Gastroesophageal sphincter (tissue), 4 donors: Measurements from ENCODE around the gene ALKBH6. TPM values are rescaled to one million over a fixed set of nuclear protein-coding genes. Genes with fewer than 3 reads are reported as not detected.
"Not testable (repeated sequence)": the region's sequence is repeated elsewhere in the genome, so short reads cannot be mapped to it uniquely, and the experiment has no call there.

Experiments
- ATAC-seq: fragments of 150-250 bp; one replicate; pipeline ENCODE4 v1.9.1; 2016; ENCODE audit warnings: mild to moderate bottlenecking, moderate library complexity
- H3K27ac ChIP-seq, 4 donors: fragments of 200-600 bp; sonication (generic) in 3 of 4; 1 replicate in 3 of 4; 2 replicates in 1 of 4; pipeline ENCODE4 v1.5.1; 2016 to 2019
- H3K27me3 ChIP-seq: fragments of 200-600 bp; sonication (generic); one replicate; pipeline ENCODE4 v1.5.1; 2019
- H3K36me3 ChIP-seq, 2 donors: fragments of 200-600 bp; sonication (generic); one replicate each; pipeline ENCODE4 v1.5.1; 2019; ENCODE audit warnings: control low read depth in 1 of 2
- H3K4me1 ChIP-seq, 3 donors: fragments of 200-600 bp; sonication (generic); 1 replicate in 2 of 3; 2 replicates in 1 of 3; pipeline ENCODE4 v1.5.1; 2016 to 2019; ENCODE audit warnings: control low read depth in 2 of 3
- H3K4me3 ChIP-seq, 2 donors: fragments of 200-600 bp; sonication (generic); one replicate each; pipeline ENCODE4 v1.5.1; 2019; ENCODE audit warnings: mild to moderate bottlenecking in 1 of 2, moderate library complexity in 1 of 2
- H3K9me3 ChIP-seq, 3 donors: fragments of 200-600 bp; sonication (generic); one replicate each; pipeline ENCODE4 v1.5.1; 2017 to 2019; ENCODE audit warnings: control low read depth in 2 of 3
- CTCF ChIP-seq, 4 experiments: fragments of 200-600 bp in 2 of 4; fragments of 450-650 bp in 2 of 4; sonication (generic) in 1 of 4; IDR thresholded peaks; one replicate each; pipeline ENCODE4 v1.5.1; 2017 to 2019; ENCODE audit warnings: antibody characterized with exemption in 4 of 4, mild to moderate bottlenecking in 2 of 4, moderate library complexity in 2 of 4
- EP300 ChIP-seq: sonication (generic); formaldehyde crosslinking; IDR thresholded peaks from one replicate; pipeline ENCODE4 v1.6.1; 2017; ENCODE audit warnings: antibody characterized with exemption, mild to moderate bottlenecking
- POLR2A ChIP-seq, 2 donors: fragments of 450-650 bp; IDR thresholded peaks; one replicate each; pipeline ENCODE4 v1.6.1; 2017; ENCODE audit warnings: antibody characterized with exemption in 2 of 2, mild to moderate bottlenecking in 2 of 2, moderate library complexity in 1 of 2
- POLR2AphosphoS5 ChIP-seq: sonication (generic); formaldehyde crosslinking; IDR thresholded peaks from one replicate; pipeline ENCODE4 v1.6.1; 2017; ENCODE audit warnings: antibody characterized with exemption
- WGBS, 2 donors: methylation state at CpG; one replicate each; pipeline ENCODE4 v1.1.5; 2018; ENCODE audit warnings: low coverage in 1 of 2; 5-methylcytosine and 5-hydroxymethylcytosine counted together
- total RNA-seq, 4 donors: library from RNA; depleted of rRNA; stranded (reverse); fragments of >200 nt; gene quantifications; one replicate each; pipeline ENCODE4 v1.1.0, GENCODE V29; 2016

The ALKBH6 gene
- total RNA-seq, 4 donors from 2014 or later, result 10.7 to 38.3 (median 25.3) TPM

GRCh38 chr19:35986664-35987570 is 27.1 kb downstream of the ALKBH6 start:
- peak overlapping the region; percentile 9 to 44 for H3K4me3 ChIP-seq
- peaks cover 79% of the 10 kb centered on the region for H3K27me3 ChIP-seq

GRCh38 chr19:35986111-35986510 is 27.9 kb downstream of the ALKBH6 start:
- H3K4me1 ChIP-seq, result peaks cover 0 to 11% (median 5%) of the 10 kb centered on the region in 3 donors
- H3K36me3 ChIP-seq, result no peaks in the 10 kb centered on the region
- H3K27ac ChIP-seq, result no peak overlapping the region
- H3K4me3 ChIP-seq, result no peak overlapping the region
- WGBS, 2 donors, result no CpG with 5 or more reads among the region's 5 CpGs
- no peak for ATAC-seq
- peaks cover 87% of the 10 kb centered on the region for H3K27me3 ChIP-seq
- H3K9me3 ChIP-seq, result no peaks in the 10 kb centered on the region
- TF ChIP-seq EP300 (no peak), POLR2A (IDR thresholded peaks at IDR 0.05) (no peak), POLR2AphosphoS5 (no peak), CTCF (IDR thresholded peaks at IDR 0.05) (no peak)

More at GRCh38 chr19:35986664-35987570, 27.1 kb downstream of the ALKBH6 start:
- Histone ChIP-seq H3K4me1 (peaks cover 0 to 11% (median 5%) of the 10 kb centered on the region in 3 donors), H3K36me3 (no peaks in the 10 kb centered on the region), H3K27ac (no peak overlapping the region), H3K9me3 (no peaks in the 10 kb centered on the region)
- ATAC-seq, result peak; percentile 58
- 12 to 19% methylated on average over 16 to 24 of the region's 54 CpGs for WGBS, 2 donors
- TF ChIP-seq POLR2A (IDR thresholded peaks at IDR 0.05) (no peak), EP300 (no peak), CTCF (IDR thresholded peaks at IDR 0.05) (peak in 1 of 4 experiments; percentile 21), POLR2AphosphoS5 (no peak)

GRCh38 chr19:35983177-35983576 is 30.8 kb downstream of the ALKBH6 start:
- no peak overlapping the region for H3K4me3 ChIP-seq
- no peaks in the 10 kb centered on the region for H3K9me3 ChIP-seq
- H3K27ac ChIP-seq, result no peak overlapping the region
- TF ChIP-seq POLR2A (IDR thresholded peaks at IDR 0.05) (no peak), CTCF (IDR thresholded peaks at IDR 0.05) (no peak), POLR2AphosphoS5 (no peak), EP300 (no peak)
- no peak for ATAC-seq
- H3K36me3 ChIP-seq, result no peaks in the 10 kb centered on the region
- peaks cover 94% of the 10 kb centered on the region for H3K27me3 ChIP-seq
- 67 to 71% methylated on average over 3 to 4 of the region's 8 CpGs for WGBS, 2 donors
- H3K4me1 ChIP-seq, result peaks cover 0 to 11% (median 5%) of the 10 kb centered on the region in 3 donors

- H3K27me3 ChIP-seq, result peaks cover 93% of the 10 kb centered on the region
- not testable (repeated sequence) for ATAC-seq, H3K4me3 ChIP-seq, H3K4me1 ChIP-seq, H3K36me3 ChIP-seq, H3K9me3 ChIP-seq, H3K27ac ChIP-seq
- 66 to 75% methylated on average over 2 to 4 of the region's 4 CpGs for WGBS, 2 donors
Observed at GRCh38 chr19:35980997-35981396, 33.0 kb downstream of the ALKBH6 start.

GRCh38 chr19:35978832-35979365 is 35.1 kb downstream of the ALKBH6 start:
- Histone ChIP-seq H3K27ac (no peak overlapping the region), H3K4me3 (no peak overlapping the region), H3K9me3 (no peaks in the 10 kb centered on the region), H3K36me3 (no peaks in the 10 kb centered on the region), H3K4me1 (no peaks in the 10 kb centered on the region), H3K27me3 (peaks cover 93% of the 10 kb centered on the region)
- ATAC-seq, result no peak
- 31 to 34% methylated on average over 9 to 10 of the region's 20 CpGs for WGBS, 2 donors
- no peak for TF ChIP-seq EP300
- no peak for TF ChIP-seq CTCF (IDR thresholded peaks at IDR 0.05)
